Loucy (cell line): ENCODE measurements around the gene AK6.

ENCODE experiments used
- H2AFZ ChIP-seq: fragments of 200-600 bp; sonication (generic); 2 replicates; pipeline ENCODE4 v1.6.0; 2016; ENCODE audit warnings: antibody characterized with exemption, mild to moderate bottlenecking, low read length, moderate library complexity
- H3F3A ChIP-seq: fragments of 200-600 bp; 2 replicates; pipeline ENCODE4 v1.6.0; 2016; ENCODE audit warnings: antibody characterized with exemption, low read depth, mild to moderate bottlenecking
- H3K27me3 ChIP-seq: fragments of 200-600 bp; sonication (generic); 2 replicates; pipeline ENCODE4 v1.6.1; 2014; ENCODE audit warnings: low read length, mild to moderate bottlenecking; ENCODE audit not compliant: insufficient read depth, poor library complexity, severe bottlenecking
- H3K36me3 ChIP-seq: fragments of 200-600 bp; sonication (generic); 2 replicates; pipeline ENCODE4 v1.6.1; 2016; ENCODE audit warnings: low read length; ENCODE audit not compliant: insufficient read depth
- H3K4me1 ChIP-seq: fragments of 200-600 bp; sonication (generic); 2 replicates; pipeline ENCODE4 v1.5.1; 2014; ENCODE audit warnings: low read length, mild to moderate bottlenecking; ENCODE audit not compliant: insufficient read depth, poor library complexity, severe bottlenecking
- H3K4me2 ChIP-seq: fragments of 200-600 bp; sonication (generic); 2 replicates; pipeline ENCODE4 v1.6.0; 2014; ENCODE audit warnings: antibody characterized with exemption, low read length, low read depth, mild to moderate bottlenecking; ENCODE audit not compliant: poor library complexity, severe bottlenecking
- H3K4me3 ChIP-seq: fragments of 200-600 bp; sonication (generic); 2 replicates; pipeline ENCODE4 v1.5.1; 2014; ENCODE audit warnings: low read length, mild to moderate bottlenecking, mixed read lengths; ENCODE audit not compliant: poor library complexity, severe bottlenecking
- H3K79me2 ChIP-seq: fragments of 200-600 bp; sonication (generic); 2 replicates; pipeline ENCODE4 v1.6.1; 2014; ENCODE audit warnings: low read length; ENCODE audit not compliant: insufficient read depth
- H3K9ac ChIP-seq: fragments of 200-600 bp; sonication (generic); 2 replicates; pipeline ENCODE4 v1.6.0; 2014; ENCODE audit warnings: mild to moderate bottlenecking, low read depth, low read length, moderate library complexity; ENCODE audit not compliant: poor library complexity, severe bottlenecking
- H3K9me2 ChIP-seq: fragments of 200-600 bp; sonication (generic); replicated peaks from 2 replicates; pipeline ENCODE4 v1.6.1; 2016; ENCODE audit warnings: low read depth, low read length, mixed read lengths
- H3K9me3 ChIP-seq: fragments of 200-600 bp; sonication (generic); 2 replicates; pipeline ENCODE4 v1.6.1; 2014; ENCODE audit warnings: mild to moderate bottlenecking, antibody characterized with exemption, low read length, low read depth; ENCODE audit not compliant: insufficient read depth
- H4K20me1 ChIP-seq: fragments of 200-600 bp; sonication (generic); 2 replicates; pipeline ENCODE4 v1.6.0; 2014; ENCODE audit warnings: antibody characterized with exemption, low read length, mild to moderate bottlenecking; ENCODE audit not compliant: insufficient read depth, poor library complexity, severe bottlenecking
- EZH2phosphoT487 ChIP-seq: fragments of 200-600 bp; IDR thresholded peaks from 2 replicates; pipeline ENCODE4 v1.6.1; 2018; ENCODE audit warnings: antibody characterized with exemption, mild to moderate bottlenecking, moderate library complexity, borderline replicate concordance
- TF ChIP-seq, protein P1 (sequence below): fragments of 200-600 bp; sonication (generic); conservative IDR thresholded peaks from 2 replicates; pipeline ENCODE4 v1.5.1; 2014; ENCODE audit warnings: mild to moderate bottlenecking, antibody characterized with exemption, low read length

AK6 gene

DNA sequence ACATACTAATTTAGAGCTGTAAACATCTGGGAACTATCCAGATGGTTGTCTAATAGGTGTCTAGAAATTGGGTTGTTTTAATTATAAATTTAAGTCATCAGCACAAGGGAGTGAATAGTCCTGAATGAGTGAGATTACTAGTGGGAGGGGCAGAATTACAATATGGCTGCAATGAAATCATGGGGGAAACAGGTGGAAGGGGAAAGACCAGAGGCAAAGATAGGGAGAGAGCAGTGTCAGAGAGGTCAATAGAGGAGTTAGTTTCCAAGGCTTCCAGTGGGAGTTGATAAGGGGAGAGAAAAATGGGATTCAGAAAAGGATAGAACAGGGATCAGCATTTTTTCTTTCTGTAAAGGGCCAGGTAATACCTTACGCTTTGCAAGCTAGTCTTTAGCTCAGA, 8.9 kb downstream of the AK6 start:
- H3K27me3 ChIP-seq: no peaks in the 10 kb centered on the region
- peaks cover 12% of the 10 kb centered on the region for H4K20me1 ChIP-seq
- no peak overlapping the region for H3K9ac ChIP-seq
- no peaks in the 10 kb centered on the region for H3K9me2 ChIP-seq
- H3K4me2 ChIP-seq: no peak overlapping the region
- no peak overlapping the region for H2AFZ ChIP-seq
- H3K79me2 ChIP-seq: peaks cover 46% of the 10 kb centered on the region
- TF ChIP-seq EZH2phosphoT487: no peak
- TF ChIP-seq, protein P1, sequence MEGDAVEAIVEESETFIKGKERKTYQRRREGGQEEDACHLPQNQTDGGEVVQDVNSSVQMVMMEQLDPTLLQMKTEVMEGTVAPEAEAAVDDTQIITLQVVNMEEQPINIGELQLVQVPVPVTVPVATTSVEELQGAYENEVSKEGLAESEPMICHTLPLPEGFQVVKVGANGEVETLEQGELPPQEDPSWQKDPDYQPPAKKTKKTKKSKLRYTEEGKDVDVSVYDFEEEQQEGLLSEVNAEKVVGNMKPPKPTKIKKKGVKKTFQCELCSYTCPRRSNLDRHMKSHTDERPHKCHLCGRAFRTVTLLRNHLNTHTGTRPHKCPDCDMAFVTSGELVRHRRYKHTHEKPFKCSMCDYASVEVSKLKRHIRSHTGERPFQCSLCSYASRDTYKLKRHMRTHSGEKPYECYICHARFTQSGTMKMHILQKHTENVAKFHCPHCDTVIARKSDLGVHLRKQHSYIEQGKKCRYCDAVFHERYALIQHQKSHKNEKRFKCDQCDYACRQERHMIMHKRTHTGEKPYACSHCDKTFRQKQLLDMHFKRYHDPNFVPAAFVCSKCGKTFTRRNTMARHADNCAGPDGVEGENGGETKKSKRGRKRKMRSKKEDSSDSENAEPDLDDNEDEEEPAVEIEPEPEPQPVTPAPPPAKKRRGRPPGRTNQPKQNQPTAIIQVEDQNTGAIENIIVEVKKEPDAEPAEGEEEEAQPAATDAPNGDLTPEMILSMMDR: no peak
- H3K4me1 ChIP-seq: peaks cover 3% of the 10 kb centered on the region
- H3F3A ChIP-seq: no peaks in the 10 kb centered on the region
- H3K9me3 ChIP-seq: no peaks in the 10 kb centered on the region
- H3K4me3 ChIP-seq: no peak overlapping the region
- peaks cover 18% of the 10 kb centered on the region; the same call in 1 of the 2 replicates for H3K36me3 ChIP-seq

DNA sequence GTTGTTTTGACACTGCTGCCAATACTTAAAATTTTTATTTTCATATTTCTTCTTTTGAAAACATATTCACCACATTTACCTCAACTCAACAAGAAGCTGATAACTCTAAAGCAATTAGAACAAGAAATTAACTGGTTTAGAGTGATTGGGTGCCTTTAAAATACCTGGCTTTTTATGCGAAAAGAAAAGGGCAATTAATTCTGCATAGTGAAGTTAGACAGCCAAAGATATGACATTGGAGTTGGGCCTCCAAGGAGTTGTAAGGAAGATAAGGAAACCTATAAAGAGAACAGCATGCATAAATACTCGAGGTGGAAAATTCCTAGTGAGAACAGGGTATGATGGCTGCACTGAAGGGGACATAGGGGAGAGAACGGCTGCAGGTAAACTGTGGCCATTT, 9.6 kb downstream of the AK6 start:
- H3K79me2 ChIP-seq: peaks cover 39% of the 10 kb centered on the region
- H3K4me2 ChIP-seq: no peak overlapping the region
- H3K36me3 ChIP-seq: peaks cover 17% of the 10 kb centered on the region; the same call in 1 of the 2 replicates
- H2AFZ ChIP-seq: no peak overlapping the region
- no peaks in the 10 kb centered on the region for H3K9me2 ChIP-seq
- peaks cover 3% of the 10 kb centered on the region for H3K4me1 ChIP-seq
- no peaks in the 10 kb centered on the region for H3K9me3 ChIP-seq
- no peaks in the 10 kb centered on the region for H3K27me3 ChIP-seq
- H3F3A ChIP-seq: no peaks in the 10 kb centered on the region
- no peak overlapping the region for H3K9ac ChIP-seq
- H3K4me3 ChIP-seq: no peak overlapping the region
- H4K20me1 ChIP-seq: peaks cover 4% of the 10 kb centered on the region
- TF ChIP-seq, protein P1: no peak
- no peak for TF ChIP-seq EZH2phosphoT487

DNA sequence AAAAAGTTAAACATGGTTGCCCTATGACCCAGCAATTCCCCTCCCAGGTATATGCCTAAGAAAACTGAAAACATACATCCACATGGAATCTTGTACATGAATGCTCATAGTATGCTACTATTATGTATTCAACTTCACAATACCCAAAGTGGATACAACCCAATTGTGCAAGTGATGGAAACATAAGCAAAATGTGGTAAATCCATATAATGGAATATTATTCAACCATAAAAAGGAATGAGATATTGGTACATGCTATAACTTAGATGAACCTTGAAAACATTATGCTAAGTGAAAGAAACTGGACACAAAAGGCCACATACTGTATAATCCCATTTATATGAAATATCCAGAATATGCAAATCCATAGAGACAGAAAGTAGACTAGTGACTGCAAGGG, 18.7 kb downstream of the AK6 start:
- Histone ChIP-seq H3K36me3 (peaks cover 49% of the 10 kb centered on the region), H3K4me3 (no peak overlapping the region), H4K20me1 (no peaks in the 10 kb centered on the region), H2AFZ (no peak overlapping the region), H3K9me3 (no peaks in the 10 kb centered on the region), H3K9ac (no peak overlapping the region), H3K79me2 (no peaks in the 10 kb centered on the region), H3F3A (no peaks in the 10 kb centered on the region), H3K4me1 (no peaks in the 10 kb centered on the region), H3K27me3 (no peaks in the 10 kb centered on the region), H3K4me2 (no peak overlapping the region), H3K9me2 (no peaks in the 10 kb centered on the region)
- TF ChIP-seq EZH2phosphoT487: no peak
- TF ChIP-seq, protein P1: no peak
